UCSD-AML1 (cell line): ENCODE data around the gene SPAG16.

Source experiments
- DNase-seq: peaks from one replicate; lab custom pipeline; 2025; ENCODE audit not compliant: unreplicated experiment; lab: John Stamatoyannopoulos, UW

SPAG16 gene

GRCh38 chr2:213284105-213285090 lies at the start of gene SPAG16:
TSS of gene SPAG16 (plus strand) at chr2:213284464.
- DNase-seq: no peak

GRCh38 chr2:213234641-213235040 lies 49.6 kb upstream of the SPAG16 start:
- no peak for DNase-seq

- DNase-seq: no peak
Observed at GRCh38 chr2:213235741-213236140, 48.5 kb upstream of the SPAG16 start.

DNA sequence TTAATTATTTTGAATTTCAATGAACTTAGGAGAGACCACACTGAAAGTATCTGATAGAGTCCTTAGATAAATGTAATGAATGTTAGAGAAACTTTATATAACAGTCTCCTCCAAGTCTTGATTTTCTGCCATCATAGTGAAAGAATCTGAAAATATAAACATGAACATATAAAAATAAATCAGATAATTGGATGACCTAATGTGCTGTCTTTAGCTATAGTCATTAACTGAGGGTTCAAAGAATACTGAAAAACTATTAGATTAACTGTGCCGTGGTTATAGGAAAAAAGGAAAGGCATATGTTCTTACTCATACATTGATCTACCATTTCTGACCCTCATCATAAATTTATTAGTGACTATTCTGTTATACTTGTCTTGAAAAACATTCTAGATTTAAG lies 47.0 kb upstream of the SPAG16 start:
- DNase-seq: no peak

DNA sequence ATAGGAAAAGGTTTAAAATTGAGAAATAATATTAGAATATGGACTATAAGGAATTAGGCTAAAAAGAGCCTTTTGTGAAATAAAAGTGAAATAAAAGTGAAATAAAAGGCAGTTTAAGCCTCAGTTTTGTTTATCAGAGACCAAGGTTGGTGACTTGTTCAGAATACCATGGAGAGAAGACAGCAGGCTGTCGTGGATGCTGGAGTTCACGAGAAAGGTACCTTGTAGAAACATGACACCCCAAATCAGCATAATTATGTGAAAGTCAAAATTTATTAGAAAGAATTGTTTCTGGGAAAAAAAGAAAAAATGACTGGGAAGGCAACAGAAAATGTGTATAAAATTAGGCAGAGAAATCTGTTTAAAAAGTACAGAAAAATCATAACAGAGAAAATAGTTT lies 46.5 kb upstream of the SPAG16 start:
- no peak for DNase-seq

DNA sequence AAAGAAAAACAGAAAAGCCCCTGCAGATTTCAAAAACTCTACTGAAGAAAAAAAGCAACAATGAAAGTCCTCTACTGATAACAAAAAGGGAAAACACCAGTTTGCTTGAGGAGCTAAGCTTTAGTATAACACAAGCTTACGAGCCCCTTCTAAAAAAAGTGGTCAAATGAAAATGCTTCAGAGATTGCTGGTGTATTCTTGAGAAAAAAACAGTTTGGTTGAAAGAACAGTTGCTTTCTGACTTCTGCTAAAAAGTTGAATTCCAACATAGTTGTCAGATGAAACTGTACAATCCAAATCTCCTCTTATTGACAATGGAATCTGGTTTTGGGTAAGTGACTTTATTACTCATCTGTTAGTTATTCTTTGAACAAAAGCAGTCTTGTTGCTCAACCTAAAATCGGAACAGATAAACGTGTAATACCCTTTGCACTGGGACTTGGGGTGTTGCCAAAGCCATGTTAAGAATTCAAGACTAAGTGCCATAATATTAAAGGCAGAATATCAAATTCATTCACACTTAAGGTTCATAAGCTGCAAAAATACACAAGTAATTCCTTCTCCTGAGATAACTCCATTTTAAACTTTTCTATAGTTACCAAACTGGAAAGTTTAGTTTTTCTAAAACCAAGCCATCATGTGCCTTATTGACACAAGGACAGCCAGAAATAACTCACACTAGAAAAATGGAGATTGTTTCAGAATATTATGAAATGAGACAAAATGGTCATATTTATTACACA lies 45.3 kb upstream of the SPAG16 start:
- DNase-seq: no peak

DNA sequence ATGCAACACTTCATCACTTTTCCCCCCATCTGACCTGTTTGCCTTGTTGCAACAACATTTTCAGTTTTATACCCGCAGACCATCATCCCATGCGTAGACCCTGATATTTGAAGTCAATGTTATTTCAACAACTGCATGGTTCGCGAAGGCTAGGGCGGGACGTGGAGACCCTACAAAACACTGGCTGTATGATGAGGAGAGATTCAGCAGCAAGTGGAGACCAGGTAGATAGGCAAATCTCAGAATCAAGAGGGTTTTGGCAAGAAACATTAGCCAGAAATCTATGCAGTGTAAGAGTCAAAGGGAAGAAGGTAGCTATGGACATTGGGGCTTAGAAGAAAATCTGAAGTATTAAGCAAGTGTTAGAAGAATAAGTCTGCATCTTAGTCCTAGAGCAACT lies 42.4 kb upstream of the SPAG16 start:
- DNase-seq: no peak

DNA sequence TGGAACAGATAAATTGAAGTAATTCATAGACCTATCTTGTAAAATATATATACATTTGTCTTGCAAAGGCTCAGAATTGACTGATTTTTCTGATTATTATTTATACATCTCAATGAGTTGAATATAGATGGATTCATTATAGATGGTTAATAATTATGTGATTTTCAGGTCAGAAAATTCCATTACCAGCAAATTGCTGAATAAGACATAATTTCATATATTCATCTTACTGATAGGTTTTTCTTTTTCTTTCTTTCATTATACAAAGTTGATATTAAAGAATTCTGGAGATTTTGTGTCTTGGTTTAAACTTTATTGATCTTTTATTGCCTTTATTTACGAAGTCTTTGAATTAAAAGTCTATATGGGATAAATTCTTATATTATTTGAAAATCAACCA lies 41.6 kb upstream of the SPAG16 start:
- DNase-seq: no peak

- no peak for DNase-seq
Observed at GRCh38 chr2:213243189-213244044, 40.8 kb upstream of the SPAG16 start.

GRCh38 chr2:213246497-213247281 lies 37.6 kb upstream of the SPAG16 start:
- no peak for DNase-seq

DNA sequence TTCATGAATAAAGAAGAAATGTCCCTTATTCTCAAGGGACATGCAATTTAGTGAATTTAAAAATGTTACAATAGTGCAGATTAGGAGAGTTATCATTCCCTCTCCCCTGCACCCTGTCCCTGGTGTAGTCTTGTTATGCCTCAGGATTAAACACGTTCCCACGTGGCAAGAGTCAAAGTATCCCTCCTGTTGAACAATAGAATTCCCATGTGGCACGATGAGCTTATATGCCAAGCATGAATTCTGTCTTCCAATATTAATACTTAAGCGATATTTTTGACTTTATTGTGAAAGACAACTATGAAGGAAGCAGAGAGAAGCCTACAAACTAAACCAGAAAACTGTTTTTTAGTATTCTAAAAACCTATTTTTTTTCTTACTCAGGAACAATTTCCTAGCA lies 36.7 kb upstream of the SPAG16 start:
- no peak for DNase-seq

GRCh38 chr2:213248637-213249036 lies 35.6 kb upstream of the SPAG16 start:
- no peak for DNase-seq

- no peak for DNase-seq
Observed at GRCh38 chr2:213249502-213249901, 34.8 kb upstream of the SPAG16 start.

DNA sequence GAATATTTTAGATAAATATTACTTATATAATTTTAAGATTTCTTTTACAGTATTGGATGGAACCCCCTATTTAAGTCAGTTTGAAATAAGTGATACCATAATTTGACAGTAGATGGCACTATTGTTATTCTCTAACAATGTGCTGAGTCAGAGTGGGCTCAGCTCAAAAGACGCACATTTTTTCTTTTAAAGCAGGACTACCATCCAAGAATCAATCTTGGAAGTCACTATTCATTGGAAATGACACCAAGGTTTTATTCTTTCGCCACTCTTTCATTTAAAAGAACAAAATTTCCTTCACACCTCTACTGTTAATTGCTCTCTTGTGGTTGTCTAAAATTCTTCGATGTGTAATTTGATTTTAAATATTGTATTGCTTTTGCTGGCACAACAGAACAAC lies 32.6 kb upstream of the SPAG16 start:
- no peak for DNase-seq

DNA sequence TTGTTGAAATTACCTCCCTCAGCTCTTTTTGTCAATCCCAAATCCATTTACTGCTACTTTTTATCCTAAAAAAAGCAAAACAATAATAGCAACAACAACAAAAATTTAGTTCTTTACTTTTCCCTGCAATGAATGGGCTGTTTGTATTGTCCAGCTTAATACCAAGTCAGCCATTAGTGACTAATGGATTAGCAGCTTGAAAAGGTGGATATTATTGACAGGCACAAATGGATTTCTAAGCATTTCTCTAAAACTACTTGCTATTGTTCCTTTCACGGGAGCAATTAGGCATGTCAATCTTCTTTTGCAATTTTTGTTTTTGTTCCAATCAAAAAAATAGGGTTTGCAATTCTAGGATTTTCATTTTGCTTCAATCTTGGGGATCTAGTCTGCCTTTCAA lies 32.1 kb upstream of the SPAG16 start:
- DNase-seq: no peak

DNA sequence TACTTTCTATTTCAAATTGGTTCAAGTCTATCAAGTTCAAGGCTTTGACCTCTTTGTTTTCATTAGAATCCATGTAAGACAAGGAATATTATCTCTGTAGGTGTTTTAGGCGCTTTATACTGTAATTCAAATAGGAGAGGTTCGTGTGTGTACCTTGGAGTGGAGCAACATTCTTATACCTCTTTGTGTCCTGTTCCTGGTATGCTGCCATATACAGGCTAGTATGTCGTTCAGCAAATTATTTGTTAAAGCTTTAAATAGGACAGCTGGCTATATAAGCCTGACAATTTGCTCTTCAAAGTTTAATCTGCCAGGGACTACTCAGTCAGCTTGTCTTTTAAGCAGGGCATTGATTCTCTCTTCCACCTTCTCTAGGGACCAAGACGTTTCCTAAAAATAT lies 31.1 kb upstream of the SPAG16 start:
- DNase-seq: no peak

DNA sequence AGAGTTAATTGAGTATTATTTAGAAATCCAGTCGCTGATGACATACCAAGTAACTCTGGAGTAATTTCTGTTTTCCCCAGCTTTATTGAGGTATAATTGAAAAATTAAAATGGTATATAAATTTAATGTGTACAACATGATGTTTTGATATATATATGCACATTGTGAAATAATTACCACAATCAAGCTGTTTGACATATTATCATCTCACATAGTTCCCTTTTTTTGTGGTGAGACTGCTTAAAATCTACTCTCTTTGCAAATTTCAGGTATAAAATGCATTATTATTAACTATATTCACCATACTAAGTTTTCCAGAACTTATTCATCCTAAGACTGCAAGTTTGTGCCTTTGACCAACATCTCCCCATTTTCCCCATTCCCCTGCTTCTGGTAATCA lies 25.0 kb upstream of the SPAG16 start:
- DNase-seq: no peak

GRCh38 chr2:213261237-213261636 lies 23.0 kb upstream of the SPAG16 start:
- no peak for DNase-seq

DNA sequence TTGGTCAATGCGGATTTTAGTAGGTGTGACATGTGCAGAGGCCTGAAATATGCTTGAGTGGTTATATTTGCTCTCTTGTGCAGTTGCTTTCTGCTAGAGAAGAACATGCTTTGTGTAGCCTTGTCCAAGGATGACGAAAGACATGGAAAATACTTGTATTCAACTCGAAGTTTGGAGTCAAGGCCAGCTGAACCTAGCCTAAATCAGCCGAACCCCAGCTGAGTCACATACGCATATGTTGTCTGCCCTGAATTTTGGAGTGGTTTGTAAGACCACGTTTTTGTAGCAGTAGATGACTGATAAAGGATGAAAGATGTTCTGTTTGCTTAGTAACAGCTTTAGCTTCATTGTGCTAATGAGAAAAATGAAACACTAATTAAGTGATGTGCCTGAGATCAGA lies 22.5 kb upstream of the SPAG16 start:
- DNase-seq: no peak

- DNase-seq: no peak
Observed at GRCh38 chr2:213265679-213266078, 18.6 kb upstream of the SPAG16 start.
